HG03108 (cell line): Measurements from ENCODE around the gene DLG1.

ENCODE experiments used
- ATAC-seq: cut with Tn5 transposase; IDR thresholded peaks from one replicate; pipeline ENCODE4 v1.9.1; 2021; ENCODE audit warnings: moderate library complexity; ENCODE audit not compliant: unreplicated experiment

Gene DLG1

DNA sequence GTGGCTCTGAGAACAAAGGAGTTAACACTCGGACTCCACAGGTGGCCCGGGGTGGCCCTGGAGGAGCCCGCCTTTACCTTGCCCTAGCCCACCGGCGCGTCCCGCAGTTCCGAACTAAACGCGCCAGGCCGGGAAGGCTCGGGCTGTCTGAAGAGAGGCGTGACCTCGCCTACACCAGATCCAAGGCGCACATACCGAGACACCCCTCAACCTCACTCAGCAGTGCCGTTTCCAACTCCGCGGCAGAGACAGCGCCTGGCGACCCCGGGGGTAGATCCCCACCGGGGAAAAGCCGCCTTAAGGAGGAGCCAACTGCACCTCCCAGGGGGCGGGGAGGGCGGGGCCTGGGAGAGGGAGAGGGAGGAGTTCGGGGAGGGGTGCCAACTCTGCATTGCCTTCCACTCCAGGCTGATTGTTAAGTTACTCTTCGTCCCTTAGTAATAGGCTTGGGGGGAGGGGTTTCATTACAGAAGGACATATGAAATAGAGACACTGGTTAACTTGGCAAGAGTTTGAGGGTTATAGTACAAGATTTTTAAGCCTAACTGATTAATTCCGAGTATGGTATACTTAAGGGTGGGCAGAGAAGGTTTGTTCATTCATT lies at the start of gene DLG1:
TSS of gene DLG1 (minus strand) at position 272 of the 604 bp plus-strand sequence. CDS start 1,408 bp downstream, outside the sequence.
- peak; percentile 47 for ATAC-seq

- ATAC-seq, result no peak
Observed at GRCh38 chr3:197348014-197348413, 49.6 kb upstream of the DLG1 start.

DNA sequence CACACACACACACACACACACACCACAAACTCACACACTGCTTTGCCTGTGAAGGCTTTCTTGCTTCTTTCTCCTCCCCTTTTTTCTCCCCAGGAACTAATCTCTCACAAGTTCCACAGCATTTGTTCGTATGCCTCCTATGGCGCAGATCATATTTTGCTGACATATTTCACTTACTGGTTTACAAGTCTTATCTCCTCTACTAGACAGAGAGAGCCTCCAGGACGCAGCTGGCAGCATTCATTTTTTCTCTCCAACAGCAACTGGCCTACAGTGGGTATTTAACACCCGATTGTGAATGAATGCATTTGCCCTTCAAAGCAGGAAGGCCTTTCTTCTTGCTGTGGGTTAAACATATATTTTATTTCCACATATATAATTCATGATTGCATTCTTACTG lies 47.0 kb upstream of the DLG1 start:
- ATAC-seq, result no peak

DNA sequence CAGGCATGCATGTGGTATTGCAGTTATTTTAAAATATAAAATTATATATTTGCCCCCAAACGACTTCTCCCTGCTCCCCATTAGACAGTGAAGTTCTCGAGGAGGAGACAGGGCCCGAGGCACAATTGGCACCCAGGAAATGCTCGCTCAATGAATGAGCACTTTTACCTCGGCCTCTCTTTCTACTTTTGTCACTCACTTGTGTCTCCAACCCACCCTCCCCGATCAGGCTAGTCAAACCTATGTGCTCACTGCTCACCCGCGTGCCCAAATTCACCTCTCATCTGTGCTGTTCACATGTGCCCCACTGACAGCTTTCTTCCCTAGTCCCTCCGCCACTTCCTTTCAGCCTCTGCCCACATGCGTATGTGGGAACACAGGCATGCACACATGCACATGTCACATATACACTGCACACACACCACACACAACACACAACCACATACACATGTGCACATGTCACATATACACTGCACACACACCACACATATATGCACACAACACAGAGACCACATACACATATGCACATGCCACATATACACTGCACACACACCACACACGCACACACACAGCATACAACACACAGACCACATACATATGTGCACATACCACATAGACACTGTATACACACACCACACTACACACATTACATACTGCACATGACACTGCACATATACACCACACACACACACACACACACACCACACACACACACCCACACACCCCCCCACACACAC lies 46.3 kb upstream of the DLG1 start:
- ATAC-seq, result no peak

DNA sequence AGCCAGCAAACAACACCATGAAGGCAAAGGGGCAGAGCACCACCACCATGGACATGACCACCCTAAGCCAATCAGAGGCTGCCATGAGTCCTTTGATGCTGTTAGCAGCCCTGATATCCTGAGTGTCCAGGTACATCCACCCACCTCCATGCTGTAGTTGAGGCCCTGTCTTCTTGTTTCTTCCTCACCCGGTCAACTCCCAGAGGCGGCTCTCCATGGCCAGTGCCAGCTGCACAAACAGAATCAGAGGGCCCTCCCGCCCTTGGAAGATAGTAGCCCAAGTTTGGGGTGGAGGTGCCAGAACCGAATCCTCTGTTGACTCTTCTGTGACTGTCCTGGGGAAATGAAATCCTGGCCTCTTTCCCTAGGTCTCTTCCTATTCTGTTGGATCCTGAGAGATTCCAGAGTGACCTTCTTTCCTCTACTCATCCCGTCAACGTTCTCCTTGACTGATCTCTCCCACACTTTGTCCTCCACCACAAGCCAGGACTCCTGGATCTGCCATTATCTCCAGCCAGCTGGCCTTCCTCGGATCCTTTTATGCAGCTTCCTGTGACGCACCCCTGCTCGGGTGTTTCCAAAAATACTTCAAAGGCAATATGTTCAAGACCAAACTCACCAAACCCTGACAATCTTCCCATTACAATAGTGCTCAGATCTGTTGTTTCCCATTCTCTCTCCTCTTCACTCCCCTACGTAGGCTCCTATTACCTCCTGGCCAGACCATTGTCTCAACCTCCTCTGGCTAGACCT lies 45.4 kb upstream of the DLG1 start:
- no peak for ATAC-seq

- no peak for ATAC-seq
Observed at GRCh38 chr3:197343111-197343510, 44.7 kb upstream of the DLG1 start.

GRCh38 chr3:197340521-197340871 lies 42.1 kb upstream of the DLG1 start:
- ATAC-seq, result no peak

- ATAC-seq, result no peak
Observed at GRCh38 chr3:197339841-197340520, 41.6 kb upstream of the DLG1 start.

GRCh38 chr3:197338586-197338985 lies 40.2 kb upstream of the DLG1 start:
- no peak for ATAC-seq

DNA sequence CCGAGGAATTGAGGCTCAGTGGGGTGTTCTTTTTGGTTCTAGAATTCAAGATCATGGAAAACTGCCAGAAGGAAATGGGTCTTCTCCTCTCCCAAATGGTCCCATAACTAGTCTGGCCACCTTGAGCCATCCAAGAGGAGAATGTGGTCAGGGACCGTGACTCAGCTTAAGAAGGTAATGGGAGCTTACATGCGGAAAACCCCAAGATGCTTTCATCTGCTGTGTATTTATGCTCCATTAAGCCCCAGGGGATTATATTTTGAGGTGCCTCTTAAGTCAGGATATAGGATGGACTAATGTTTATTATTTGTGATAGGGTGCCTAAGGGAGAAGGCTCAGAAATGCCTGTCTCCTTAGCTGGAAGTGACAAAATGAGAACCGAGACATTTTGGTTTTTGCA lies 39.2 kb upstream of the DLG1 start:
- ATAC-seq, result no peak

DNA sequence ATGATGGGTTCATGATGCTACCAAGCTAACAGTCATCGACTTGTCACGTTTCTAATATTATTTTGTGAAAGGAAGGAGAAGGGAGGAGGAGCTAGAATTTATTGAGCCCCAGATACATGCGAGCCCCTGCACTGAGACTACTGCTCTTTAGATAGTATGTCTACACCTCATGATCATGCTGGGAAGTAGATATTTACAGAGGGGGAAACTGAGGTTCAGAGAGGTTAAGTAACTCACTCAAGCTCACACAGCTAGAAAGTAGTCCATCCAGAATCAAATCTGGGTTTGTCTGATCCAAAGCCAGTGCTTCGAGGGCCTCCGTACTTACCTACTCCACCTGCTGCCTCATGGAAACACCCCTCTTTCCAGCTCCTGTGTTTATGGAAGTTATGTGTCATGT lies 38.8 kb upstream of the DLG1 start:
- no peak for ATAC-seq

DNA sequence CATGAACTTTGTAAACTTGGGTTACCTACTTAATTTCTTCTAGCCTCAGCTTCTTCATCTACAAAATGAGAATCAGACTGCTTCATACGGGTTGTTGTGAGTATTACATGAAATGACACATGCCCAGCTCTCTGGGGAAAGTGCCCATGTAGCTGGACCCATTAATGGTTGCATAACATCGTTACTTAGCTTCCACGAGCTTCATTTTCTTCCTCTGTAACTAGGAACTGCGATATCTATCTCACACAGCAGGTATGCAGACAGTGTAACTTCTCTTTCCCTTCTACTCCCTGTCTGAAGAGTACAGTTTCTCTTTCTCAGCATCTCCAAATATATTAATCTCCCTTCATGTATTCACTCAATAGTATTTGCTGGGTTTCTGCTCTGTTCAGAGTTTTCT lies 37.9 kb upstream of the DLG1 start:
- ATAC-seq, result no peak

GRCh38 chr3:197335428-197336132 lies 37.2 kb upstream of the DLG1 start:
- no peak for ATAC-seq

DNA sequence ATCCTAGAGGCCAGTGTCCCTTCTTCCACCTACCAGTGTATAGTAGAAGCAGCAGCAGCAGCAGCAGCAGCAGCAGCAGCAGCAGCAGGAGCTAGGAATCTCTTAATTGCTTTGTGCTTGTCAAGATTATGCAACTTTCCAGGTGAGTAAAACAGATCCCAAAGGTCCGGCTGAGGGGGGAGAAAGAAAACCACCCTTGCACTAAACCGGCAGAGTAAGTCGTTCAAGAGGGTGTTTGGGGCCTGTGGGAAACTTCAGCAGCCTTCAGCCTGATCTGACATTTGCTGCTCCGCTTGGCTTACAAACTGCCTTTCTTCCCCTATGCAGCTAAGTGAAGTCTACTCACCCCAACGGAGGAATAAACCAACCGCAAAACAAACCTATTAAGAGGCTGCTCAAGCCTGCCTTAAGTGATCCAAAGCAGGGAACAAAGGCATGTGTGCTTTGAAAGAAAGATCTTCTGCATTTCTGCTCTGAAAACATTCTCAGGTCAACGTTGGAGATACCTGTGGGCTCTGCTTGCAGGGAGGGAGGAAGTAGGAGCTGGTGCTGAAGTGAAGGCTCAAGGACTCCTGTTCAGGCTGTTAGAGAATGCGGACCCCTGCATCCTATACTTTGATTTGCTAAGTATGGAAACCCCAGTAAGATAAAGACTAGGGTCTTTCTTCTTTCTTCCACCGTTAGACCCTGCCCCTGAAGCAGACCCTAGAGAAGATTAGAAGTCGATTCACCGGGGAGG lies 35.7 kb upstream of the DLG1 start:
- ATAC-seq, result no peak

DNA sequence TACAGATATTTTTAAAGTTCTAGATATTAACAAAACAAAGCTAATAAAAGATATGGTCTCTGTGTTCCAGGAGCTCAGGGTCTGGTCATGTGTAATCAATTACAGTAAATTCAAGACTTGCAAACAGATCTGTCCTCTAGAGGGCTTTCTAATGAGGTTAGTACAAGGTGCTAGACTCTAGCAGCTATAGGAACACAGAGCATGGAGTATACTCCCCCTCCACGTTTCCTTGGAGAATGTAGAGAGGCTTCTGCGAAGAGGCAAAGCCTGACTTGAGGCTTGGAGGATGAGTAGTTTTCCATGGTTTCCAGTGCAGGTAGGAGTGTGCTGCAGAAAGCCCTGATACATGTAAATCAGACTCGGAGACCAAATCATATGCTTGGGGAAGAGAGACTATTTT lies 32.7 kb upstream of the DLG1 start:
- ATAC-seq, result no peak

DNA sequence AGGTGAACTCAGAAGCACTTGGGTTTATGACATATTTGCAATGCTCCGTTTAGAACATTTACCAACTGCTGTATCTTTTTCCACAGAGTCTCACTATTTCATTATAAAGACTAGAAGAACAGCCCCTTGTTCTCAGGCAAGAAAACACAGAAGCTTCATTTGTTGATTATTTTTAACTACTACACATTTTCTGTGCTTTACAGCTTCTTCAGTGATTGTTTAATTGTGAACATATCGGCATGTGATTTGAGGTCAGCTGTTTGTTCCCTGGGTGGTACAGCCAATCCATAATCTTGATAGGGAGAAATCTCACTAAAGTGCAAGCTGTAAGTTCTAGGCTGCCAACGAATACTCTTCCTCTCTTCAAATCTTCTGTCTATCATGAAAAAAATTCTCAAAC lies 31.0 kb upstream of the DLG1 start:
- no peak for ATAC-seq

GRCh38 chr3:197328198-197328597 lies 29.8 kb upstream of the DLG1 start:
- no peak for ATAC-seq

DNA sequence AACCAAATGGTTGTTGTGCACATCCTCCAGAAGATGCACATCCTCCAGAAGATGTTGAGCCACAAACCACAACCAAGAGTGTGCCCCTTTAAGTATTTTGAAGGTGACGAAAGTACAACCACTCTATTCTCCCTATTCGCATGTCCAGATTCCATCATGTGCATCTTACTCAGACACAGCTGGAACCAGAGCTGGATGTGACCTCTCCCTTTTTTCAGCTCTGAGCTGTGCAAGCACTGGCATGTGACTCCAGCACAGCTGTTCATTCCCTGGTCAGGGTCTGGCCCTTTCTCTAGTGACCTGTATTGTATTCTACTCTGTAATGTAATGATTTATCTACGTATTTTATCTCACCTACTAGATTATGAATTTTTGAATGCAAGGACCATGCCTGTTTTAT lies 29.3 kb upstream of the DLG1 start:
- ATAC-seq, result no peak

DNA sequence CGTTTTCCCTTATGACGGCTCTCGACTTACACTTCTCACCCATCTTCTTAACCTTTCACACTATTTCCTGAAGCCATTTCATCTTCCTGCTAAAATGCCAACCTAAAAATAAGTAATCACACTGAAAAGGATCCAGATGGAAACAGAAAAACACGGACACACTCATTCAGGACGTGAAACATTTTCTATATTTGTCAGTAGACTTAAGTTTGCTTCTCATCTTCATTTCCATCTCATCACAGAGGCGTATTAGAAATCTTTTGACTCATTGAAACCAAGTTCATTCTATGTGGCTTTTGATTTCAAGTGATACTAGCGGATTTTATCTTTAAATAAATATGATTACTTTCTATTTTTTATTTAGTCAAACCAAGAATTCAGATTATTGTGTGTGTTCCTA lies 27.4 kb upstream of the DLG1 start:
- ATAC-seq, result no peak

DNA sequence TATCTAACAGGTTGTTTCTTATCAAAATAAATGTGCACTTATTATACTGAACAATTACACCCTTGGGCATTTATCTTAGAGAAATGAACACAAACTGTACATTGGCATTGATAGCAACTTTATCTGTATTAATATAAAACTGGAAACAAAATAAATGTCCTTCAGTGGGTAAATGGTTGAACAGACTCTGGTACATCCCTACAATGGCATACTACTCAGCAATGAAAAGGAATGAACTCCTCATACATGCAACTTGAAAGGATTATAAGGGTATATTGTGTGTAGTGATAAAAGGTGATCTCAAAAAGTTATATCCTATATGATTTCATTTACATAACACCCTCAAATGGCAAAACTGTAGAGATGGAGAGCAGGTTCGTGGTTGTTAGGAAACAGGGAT lies 23.7 kb upstream of the DLG1 start:
- no peak for ATAC-seq
